GM23248 (cell line): ENCODE measurements around the gene EIF3D.

ENCODE experiments used
- EZH2 ChIP-seq: fragments of 200-600 bp; sonication (generic); IDR thresholded peaks from 2 replicates; pipeline ENCODE4 v1.6.1; 2018; ENCODE audit warnings: antibody characterized with exemption, mild to moderate bottlenecking; ENCODE audit not compliant: insufficient read depth, poor library complexity, severe bottlenecking
- EZH2phosphoT487 ChIP-seq: fragments of 200-600 bp; sonication (generic); IDR thresholded peaks from 2 replicates; pipeline ENCODE4 v1.6.1; 2018; ENCODE audit warnings: antibody characterized with exemption, moderate library complexity, mild to moderate bottlenecking, low read depth; ENCODE audit not compliant: insufficient read depth

DNA sequence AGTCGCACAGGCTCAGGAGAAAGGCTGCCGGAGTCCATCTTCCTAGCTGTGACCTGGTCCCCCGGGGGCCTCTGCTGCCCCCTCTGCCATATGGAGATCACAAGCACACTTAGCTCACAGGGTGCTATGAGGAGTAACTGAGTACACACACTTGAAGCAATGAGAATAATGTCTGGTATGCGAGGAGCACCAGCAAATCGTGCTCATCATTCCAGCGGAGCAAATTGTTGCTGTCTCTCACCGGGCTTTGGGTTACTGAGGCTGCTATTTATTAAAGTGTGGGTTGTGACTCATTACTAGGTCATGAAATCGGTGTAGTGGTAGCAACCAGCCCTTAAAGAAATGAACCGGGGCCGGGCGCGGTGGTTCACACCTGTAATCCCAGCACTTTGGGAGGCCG, 48.1 kb upstream of the EIF3D start:
- TF ChIP-seq EZH2phosphoT487 (no peak), EZH2 (no peak)
